IPS-18a (cell line): ENCODE measurements around the gene SPAG5.

Source experiments
- H3K27ac ChIP-seq: one replicate; pipeline ENCODE4 v1.5.1; 2013; ENCODE audit warnings: low read length
- H3K27me3 ChIP-seq: one replicate; pipeline ENCODE4 v1.6.1; 2013; ENCODE audit warnings: mild to moderate bottlenecking, low read length; ENCODE audit not compliant: control insufficient read depth, insufficient read depth
- H3K36me3 ChIP-seq: one replicate; pipeline ENCODE4 v1.6.1; 2013; ENCODE audit warnings: low read depth, low read length; ENCODE audit not compliant: control insufficient read depth
- H3K4me1 ChIP-seq: one replicate; pipeline ENCODE4 v1.6.1; 2013; ENCODE audit warnings: low read depth, low read length; ENCODE audit not compliant: control insufficient read depth
- H3K4me3 ChIP-seq: one replicate; pipeline ENCODE4 v1.5.1; 2013; ENCODE audit warnings: low read length
- H3K9ac ChIP-seq: one replicate; pipeline ENCODE4 v1.6.1; 2013; ENCODE audit warnings: mild to moderate bottlenecking, low read length, moderate library complexity
- H3K9me3 ChIP-seq: one replicate; pipeline ENCODE4 v1.6.1; 2013; ENCODE audit warnings: low read depth, low read length; ENCODE audit not compliant: control insufficient read depth

The SPAG5 gene

DNA sequence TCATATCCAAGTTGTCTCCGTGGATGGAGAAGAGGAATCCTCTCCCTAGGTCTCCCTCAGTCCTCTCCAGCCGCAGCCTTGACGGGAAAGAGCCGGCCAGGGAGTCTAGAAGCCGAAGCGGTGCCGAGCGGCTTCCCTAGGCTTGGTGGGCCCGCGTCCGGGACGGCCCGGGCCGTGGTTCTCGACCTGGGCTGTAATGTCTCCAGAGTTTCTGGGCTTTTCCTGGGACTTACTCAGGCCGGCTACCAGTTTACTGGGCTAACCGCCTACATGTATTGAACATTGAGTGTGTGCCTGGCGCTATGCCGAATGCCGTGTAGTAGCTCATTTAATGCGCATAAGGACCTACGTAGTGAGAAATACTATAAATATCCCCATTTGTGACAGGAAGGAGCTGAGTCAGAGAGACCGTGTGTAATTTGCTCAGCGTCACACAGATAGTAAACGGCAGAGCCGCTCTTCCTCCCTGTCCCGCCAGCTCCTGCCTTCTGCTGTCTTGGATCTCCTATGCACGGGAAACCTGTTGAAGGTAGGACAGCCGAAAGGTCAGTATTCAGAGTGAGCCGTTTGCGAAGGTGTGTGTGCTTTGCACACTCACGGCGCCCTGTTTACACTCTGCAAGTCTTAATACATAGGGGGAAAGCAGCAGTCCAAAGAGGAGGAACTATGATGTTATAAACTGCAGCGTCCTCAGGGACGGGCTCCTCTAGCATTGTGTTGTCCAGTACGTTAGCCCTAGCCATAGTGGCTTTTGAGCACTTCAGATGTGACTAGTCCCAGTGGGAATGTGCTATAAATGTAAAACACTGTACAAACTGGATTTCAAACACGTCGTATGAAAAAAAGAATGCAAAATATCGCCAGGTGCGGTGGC is 723 bp upstream of the SPAG5 start:
- Histone ChIP-seq H3K4me1 (peaks cover 3% of the 10 kb centered on the region), H3K4me3 (peak overlapping the region; percentile 68), H3K9ac (peak overlapping the region; percentile 84), H3K27me3 (no peaks in the 10 kb centered on the region), H3K27ac (no peak overlapping the region), H3K9me3 (no peaks in the 10 kb centered on the region), H3K36me3 (no peaks in the 10 kb centered on the region)

DNA sequence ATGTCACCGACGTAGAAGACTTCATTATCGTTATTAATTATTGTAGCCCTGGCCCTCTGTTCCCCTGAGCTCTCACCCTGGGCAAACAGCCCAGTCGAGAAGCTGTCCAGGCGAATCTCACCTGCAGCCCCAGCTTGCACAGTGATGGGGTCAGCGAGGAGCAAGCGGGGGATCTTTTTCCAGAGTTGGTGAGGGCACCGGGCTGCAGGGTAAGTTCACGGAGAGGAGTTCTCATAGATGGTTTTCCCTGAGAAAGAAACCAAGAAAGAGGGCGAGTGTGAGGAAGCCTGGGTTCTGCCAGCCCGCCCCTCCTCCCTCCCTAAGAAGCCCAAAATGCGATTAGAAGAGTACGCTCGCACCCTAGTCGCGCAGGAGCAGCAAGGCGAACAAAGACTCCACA is 436 bp downstream of the SPAG5 start:
- Histone ChIP-seq H3K36me3 (peaks cover under 1% of the 10 kb centered on the region), H3K27ac (peak overlapping the region; percentile 36), H3K4me3 (peak overlapping the region; percentile 68), H3K27me3 (no peaks in the 10 kb centered on the region), H3K9ac (peak overlapping the region; percentile 84), H3K9me3 (no peaks in the 10 kb centered on the region), H3K4me1 (peaks cover 3% of the 10 kb centered on the region)

DNA sequence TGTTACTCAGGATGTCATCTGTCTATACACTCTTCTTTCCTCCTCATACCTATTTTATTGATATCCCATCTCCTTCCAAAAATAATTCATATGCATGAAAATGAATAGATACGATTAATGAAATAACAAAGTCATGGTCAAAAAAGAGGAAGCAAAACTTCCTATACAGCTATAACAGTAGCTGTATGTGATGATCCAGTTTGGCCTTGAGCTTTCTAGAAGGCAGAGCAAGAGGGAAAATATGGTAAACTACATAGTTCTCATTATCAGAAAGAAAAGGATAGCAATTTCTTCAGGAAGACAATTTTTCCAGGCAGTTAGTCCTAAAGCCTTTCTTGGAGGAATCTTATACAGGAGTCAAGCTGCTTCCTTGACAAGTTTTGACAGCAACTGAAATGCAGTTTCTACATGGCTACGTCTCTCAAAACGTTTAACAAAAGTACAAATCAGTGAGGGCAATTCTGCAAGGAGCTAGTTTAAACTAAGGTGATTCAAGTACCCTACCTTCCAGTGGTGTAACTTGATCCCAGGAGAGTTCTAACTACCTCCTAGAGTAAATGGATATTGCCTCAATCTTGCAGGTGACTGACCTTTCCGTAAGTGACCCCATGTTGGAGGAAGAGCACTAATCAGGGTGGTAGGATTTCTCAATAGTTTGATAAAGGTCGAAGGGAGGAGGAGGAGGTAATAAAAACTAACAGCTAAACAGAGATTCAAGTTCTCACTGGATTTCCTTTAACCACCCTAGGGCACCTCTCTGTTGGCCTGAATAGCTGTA is 1.0 kb downstream of the SPAG5 start:
- Histone ChIP-seq H3K9me3 (no peaks in the 10 kb centered on the region), H3K27ac (no peak overlapping the region), H3K4me1 (peaks cover 3% of the 10 kb centered on the region), H3K27me3 (no peaks in the 10 kb centered on the region), H3K36me3 (peaks cover 6% of the 10 kb centered on the region), H3K9ac (peak overlapping the region; percentile 84), H3K4me3 (peak overlapping the region; percentile 68)

DNA sequence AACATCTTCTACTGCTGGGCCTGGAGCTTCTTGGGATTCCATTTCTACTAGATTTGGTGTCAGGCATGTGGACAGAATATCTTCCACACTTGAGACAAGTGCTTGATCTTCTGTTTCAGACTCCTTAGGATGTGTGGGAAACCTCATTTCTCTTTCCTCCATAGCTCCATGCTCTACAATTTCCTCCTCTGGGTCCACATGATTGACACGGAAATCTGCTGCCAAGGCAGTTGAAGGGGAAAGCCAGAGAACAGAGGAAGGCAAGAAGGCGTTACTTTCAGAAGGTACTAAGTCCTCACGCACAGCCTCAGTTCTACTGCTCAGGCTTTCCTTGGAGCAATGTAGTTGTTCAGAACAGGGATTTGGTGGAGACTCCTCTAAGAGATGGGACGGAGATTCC is 6.6 kb downstream of the SPAG5 start:
- Histone ChIP-seq H3K36me3 (peaks cover 49% of the 10 kb centered on the region), H3K27ac (no peak overlapping the region), H3K4me3 (no peak overlapping the region), H3K27me3 (no peaks in the 10 kb centered on the region), H3K9me3 (no peaks in the 10 kb centered on the region), H3K4me1 (no peaks in the 10 kb centered on the region), H3K9ac (no peak overlapping the region)

DNA sequence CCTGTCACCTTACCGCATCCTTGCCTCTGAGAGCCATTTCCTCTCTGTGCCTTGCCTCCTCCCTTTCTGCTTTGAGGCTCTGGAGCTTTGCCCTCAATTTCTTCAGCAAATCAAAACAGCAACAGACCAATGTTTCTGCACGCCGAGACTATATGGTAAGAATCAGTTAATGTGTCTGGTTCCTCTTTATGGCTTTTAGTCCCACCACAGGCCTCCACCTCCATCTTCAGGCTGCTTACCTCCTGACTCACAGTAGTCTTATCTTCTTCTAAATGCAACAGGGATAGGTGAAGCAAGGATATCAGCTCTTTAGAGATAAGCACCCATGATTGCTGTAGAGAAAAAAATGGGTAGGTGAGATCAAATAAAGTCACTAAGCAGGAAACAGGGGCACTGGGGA is 13.0 kb downstream of the SPAG5 start:
- Histone ChIP-seq H3K9ac (no peak overlapping the region), H3K9me3 (no peaks in the 10 kb centered on the region), H3K4me1 (no peaks in the 10 kb centered on the region), H3K4me3 (no peak overlapping the region), H3K27me3 (no peaks in the 10 kb centered on the region), H3K36me3 (peaks cover 77% of the 10 kb centered on the region), H3K27ac (no peak overlapping the region)

DNA sequence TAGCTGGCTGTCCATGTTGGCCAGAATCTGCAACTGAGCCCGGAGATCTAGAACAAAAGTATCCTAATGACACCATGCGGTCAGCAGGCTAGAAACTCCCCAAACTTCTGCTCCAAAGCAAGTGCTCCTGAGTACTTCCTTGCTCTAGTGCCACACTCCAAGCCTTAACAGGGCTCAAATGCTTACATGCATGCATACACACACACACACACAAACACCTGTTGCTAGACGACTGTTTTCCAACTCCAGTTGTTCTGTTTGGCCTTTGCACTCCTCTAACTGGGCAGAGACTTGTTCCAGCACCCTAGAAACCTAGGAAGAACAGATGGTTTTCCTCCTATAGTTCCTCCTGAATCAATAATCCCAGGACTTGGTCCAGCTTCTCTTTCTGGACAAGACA is 14.4 kb downstream of the SPAG5 start:
- Histone ChIP-seq H3K4me3 (no peak overlapping the region), H3K27ac (no peak overlapping the region), H3K36me3 (peaks cover 80% of the 10 kb centered on the region), H3K9ac (no peak overlapping the region), H3K4me1 (no peaks in the 10 kb centered on the region), H3K9me3 (no peaks in the 10 kb centered on the region), H3K27me3 (no peaks in the 10 kb centered on the region)

- H3K9me3 ChIP-seq: no peaks in the 10 kb centered on the region
- H3K9ac ChIP-seq: no peak overlapping the region
- peaks cover 2% of the 10 kb centered on the region for H3K4me1 ChIP-seq
- no peaks in the 10 kb centered on the region for H3K27me3 ChIP-seq
- H3K36me3 ChIP-seq: peaks cover 86% of the 10 kb centered on the region
- no peak overlapping the region for H3K4me3 ChIP-seq
- no peak overlapping the region for H3K27ac ChIP-seq
Observed at GRCh38 chr17:28582513-28582912, 16.3 kb downstream of the SPAG5 start.

- no peak overlapping the region for H3K4me3 ChIP-seq
- H3K27ac ChIP-seq: no peak overlapping the region
- H3K36me3 ChIP-seq: peaks cover 83% of the 10 kb centered on the region
- H3K9me3 ChIP-seq: no peaks in the 10 kb centered on the region
- H3K27me3 ChIP-seq: peaks cover 2% of the 10 kb centered on the region
- H3K4me1 ChIP-seq: peaks cover 8% of the 10 kb centered on the region
- H3K9ac ChIP-seq: no peak overlapping the region
Observed at GRCh38 chr17:28580959-28581358, 17.9 kb downstream of the SPAG5 start.

DNA sequence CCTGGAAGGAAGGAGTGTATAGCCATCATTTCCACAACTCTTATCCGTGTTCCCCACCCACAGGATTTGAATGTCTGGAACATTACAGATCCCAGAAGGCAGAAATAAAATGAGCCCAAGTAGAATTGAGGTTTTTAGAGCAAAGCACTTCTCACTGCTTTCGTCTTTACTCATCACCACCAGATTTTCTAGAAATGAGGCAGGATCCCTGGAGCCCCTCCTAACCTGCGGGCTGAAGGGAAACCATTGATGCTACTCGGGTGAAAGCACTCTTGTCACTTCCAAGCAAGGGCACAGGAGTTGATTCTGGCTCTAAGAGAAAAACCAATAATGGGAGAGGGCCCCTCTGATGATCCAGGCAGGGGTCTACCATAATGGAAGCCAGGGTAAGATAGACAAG is 19.3 kb downstream of the SPAG5 start:
- peaks cover 69% of the 10 kb centered on the region for H3K36me3 ChIP-seq
- no peak overlapping the region for H3K9ac ChIP-seq
- no peak overlapping the region for H3K4me3 ChIP-seq
- H3K27ac ChIP-seq: no peak overlapping the region
- no peaks in the 10 kb centered on the region for H3K9me3 ChIP-seq
- H3K4me1 ChIP-seq: peaks cover 8% of the 10 kb centered on the region
- peaks cover 7% of the 10 kb centered on the region for H3K27me3 ChIP-seq

GRCh38 chr17:28578246-28579195 is 20.3 kb downstream of the SPAG5 start:
- Histone ChIP-seq H3K36me3 (peaks cover 59% of the 10 kb centered on the region), H3K4me1 (peaks cover 8% of the 10 kb centered on the region), H3K27ac (no peak overlapping the region), H3K4me3 (no peak overlapping the region), H3K9me3 (no peaks in the 10 kb centered on the region), H3K27me3 (peaks cover 7% of the 10 kb centered on the region), H3K9ac (no peak overlapping the region)

DNA sequence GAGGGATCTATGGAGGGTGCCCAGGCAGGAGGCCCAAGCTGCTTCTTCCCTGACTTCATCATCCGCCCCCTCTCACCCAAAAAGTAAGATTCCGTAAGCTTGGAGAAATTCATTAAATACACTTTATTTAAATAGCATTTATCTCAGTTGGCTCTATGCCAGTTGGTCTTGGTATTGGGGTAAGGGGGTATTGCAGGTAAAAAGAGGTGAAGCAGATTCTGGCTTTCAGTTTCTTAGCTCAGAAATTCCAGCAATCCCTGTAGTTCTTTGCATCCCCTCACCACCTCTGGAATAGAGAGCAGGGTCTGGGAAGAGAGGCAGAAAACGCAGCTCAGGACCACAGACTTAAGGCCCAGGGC is 21.4 kb downstream of the SPAG5 start:
- Histone ChIP-seq H3K4me3 (no peak overlapping the region), H3K4me1 (peaks cover 8% of the 10 kb centered on the region), H3K36me3 (peaks cover 48% of the 10 kb centered on the region), H3K9ac (no peak overlapping the region), H3K27me3 (peaks cover 11% of the 10 kb centered on the region), H3K27ac (no peak overlapping the region), H3K9me3 (no peaks in the 10 kb centered on the region)
